K562 (cell line): ENCODE results near the gene HOXB8. TPM values are rescaled to one million over a fixed set of nuclear protein-coding genes. Genes with fewer than 3 reads are reported as not detected.
A peak's percentile ranks its signal among the peaks of the same experiment; 100 is the strongest.

Experiments used
- BHLHE40 ChIP-seq: IDR thresholded peaks from 2 replicates; pipeline ENCODE4 v1.6.1; 2011; ENCODE audit warnings: low read length, improper control_type of control experiment
- BRD4 ChIP-seq: fragments of 200-600 bp; sonication (generic); IDR thresholded peaks from 2 replicates; pipeline ENCODE4 v1.6.1; 2017; ENCODE audit warnings: inconsistent platforms
- CBX2 ChIP-seq: fragments of 200-600 bp; sonication (generic); IDR thresholded peaks from one replicate; pipeline ENCODE4 v1.6.1; 2012; ENCODE audit warnings: mild to moderate bottlenecking, low read length, inconsistent platforms; ENCODE audit not compliant: insufficient read depth, poor library complexity, severe bottlenecking
- DMBX1 ChIP-seq: fragments of 250-450 bp; sonication (Bioruptor Pico); IDR thresholded peaks from 2 replicates; pipeline ENCODE4 v1.8.0; 2022; ENCODE audit warnings: inconsistent platforms, mild to moderate bottlenecking, moderate library complexity, borderline replicate concordance
- ELF1 ChIP-seq: fragments of 200-800 bp; sonication (Bioruptor generic); IDR thresholded peaks from 2 replicates; pipeline ENCODE4 v1.6.1; 2016; ENCODE audit warnings: missing genetic modification characterization, missing compliant biosample characterization
- GTF2F1 ChIP-seq: IDR thresholded peaks from 2 replicates; pipeline ENCODE4 v1.6.1; 2011; ENCODE audit warnings: low read depth, low read length, improper control_type of control experiment
- HMG20B ChIP-seq: fragments of 250-450 bp; sonication (Bioruptor Pico); IDR thresholded peaks from 2 replicates; pipeline ENCODE4 v1.5.0; 2021; ENCODE audit warnings: mild to moderate bottlenecking
- KAT2B ChIP-seq: IDR thresholded peaks from one replicate; pipeline ENCODE4 v1.6.1; 2012; ENCODE audit warnings: low read depth, mild to moderate bottlenecking, control low read depth, inconsistent platforms, low read length, moderate library complexity
- NR2C2 ChIP-seq, 2 experiments: fragments of 200-800 bp in 1 of 2; sonication (Bioruptor generic) in 1 of 2; sonication (generic) in 1 of 2; formaldehyde crosslinking in 1 of 2; IDR thresholded peaks; 2 replicates each; pipeline versions ENCODE4 v1.6.1 to v1.8.0; 2016 to 2022; ENCODE audit warnings: mild to moderate bottlenecking in 1 of 2, missing compliant biosample characterization in 1 of 2, missing genetic modification characterization in 1 of 2, missing genetic modification reagents in 1 of 2
- NR3C1 ChIP-seq: sonication (generic); formaldehyde crosslinking; IDR thresholded peaks from 2 replicates; pipeline ENCODE4 v1.8.1; 2022; ENCODE audit warnings: missing genetic modification reagents
- POLR2H ChIP-seq: IDR thresholded peaks from 2 replicates; pipeline ENCODE4 v1.6.1; 2016; ENCODE audit warnings: missing genetic modification characterization, low read depth, mild to moderate bottlenecking, control low read depth, missing compliant biosample characterization, moderate library complexity
- SAFB ChIP-seq: fragments of 200-400 bp; formaldehyde crosslinking; IDR thresholded peaks from 2 replicates; pipeline ENCODE4 v1.6.1; 2017; ENCODE audit warnings: low read depth, low read length, borderline replicate concordance
- SRF ChIP-seq, 2 experiments: fragments of 250-450, 450-650 bp in 1 of 2; sonication (Bioruptor Pico) in 1 of 2; sonication (generic) in 1 of 2; formaldehyde crosslinking; IDR thresholded peaks; 2 replicates each; pipeline versions ENCODE4 v1.5.0 to v1.5.1; 2020 to 2022; ENCODE audit warnings: mild to moderate bottlenecking in 1 of 2, missing genetic modification reagents in 1 of 2
- UBTF ChIP-seq, 2 experiments: IDR thresholded peaks; 2 replicates each; pipeline ENCODE4 v1.6.1; 2012; ENCODE audit warnings: improper control_type of control experiment in 2 of 2, low read depth in 2 of 2, low read length in 2 of 2, borderline replicate concordance in 1 of 2
- ZNF408 ChIP-seq: fragments of 250-450 bp; sonication (Bioruptor Pico); IDR thresholded peaks from 2 replicates; pipeline ENCODE4 v1.4.0; 2020; ENCODE audit warnings: low read depth, mild to moderate bottlenecking, moderate library complexity
- polyA plus RNA-seq, 8 experiments: library from polyadenylated mRNA; depleted of rRNA in 4 of 8; stranded (reverse) in 5 of 8; unstranded in 3 of 8; fragments of >200 nt; fragmentation: Nextera tagmentation in 2 of 8; fragmentation: Illumina TruSeq in 1 of 8; extraction: Ambion mirVana in 2 of 8; extraction: Trizol in 1 of 8; gene quantifications; 2 replicates each; pipeline versions ENCODE4 v1.2.1 to v1.2.3, GENCODE V29; 2011 to 2014; ENCODE audit warnings: inconsistent platforms in 1 of 8, missing spikeins in 1 of 8
- total RNA-seq, 7 experiments: library from RNA; depleted of rRNA in 6 of 7; stranded (reverse); fragments of >200 nt in 6 of 7; fragmentation: Illumina TruSeq in 2 of 7; extraction: Trizol in 2 of 7; gene quantifications; 2 replicates each; pipeline versions ENCODE4 v1.2.1 to v1.2.3, GENCODE V29; 2011 to 2021; ENCODE audit warnings: low replicate concordance in 1 of 7
- TF ChIP-seq, protein P1 (sequence below): fragments of 450-650 bp; formaldehyde crosslinking; IDR thresholded peaks from 2 replicates; pipeline ENCODE4 v1.4.0; 2020; ENCODE audit warnings: mild to moderate bottlenecking, mixed read lengths
- TF ChIP-seq, protein P2 (sequence below): sonication (generic); formaldehyde crosslinking; IDR thresholded peaks from 2 replicates; pipeline ENCODE4 v1.8.0; 2022; ENCODE audit warnings: mild to moderate bottlenecking, missing genetic modification reagents
- TF ChIP-seq, protein P3 (sequence below): IDR thresholded peaks from 3 replicates; pipeline ENCODE4 v1.6.1; 2011; ENCODE audit warnings: borderline replicate concordance, mild to moderate bottlenecking; ENCODE audit not compliant: insufficient read length, insufficient read depth

The HOXB8 gene
- total and polyA plus RNA-seq, 9 of the 15 experiments (the other 6 are each of a cell fraction or from before 2014, with no cell fraction given) = 0.52 to 23.8 (median 3.6) TPM

DNA sequence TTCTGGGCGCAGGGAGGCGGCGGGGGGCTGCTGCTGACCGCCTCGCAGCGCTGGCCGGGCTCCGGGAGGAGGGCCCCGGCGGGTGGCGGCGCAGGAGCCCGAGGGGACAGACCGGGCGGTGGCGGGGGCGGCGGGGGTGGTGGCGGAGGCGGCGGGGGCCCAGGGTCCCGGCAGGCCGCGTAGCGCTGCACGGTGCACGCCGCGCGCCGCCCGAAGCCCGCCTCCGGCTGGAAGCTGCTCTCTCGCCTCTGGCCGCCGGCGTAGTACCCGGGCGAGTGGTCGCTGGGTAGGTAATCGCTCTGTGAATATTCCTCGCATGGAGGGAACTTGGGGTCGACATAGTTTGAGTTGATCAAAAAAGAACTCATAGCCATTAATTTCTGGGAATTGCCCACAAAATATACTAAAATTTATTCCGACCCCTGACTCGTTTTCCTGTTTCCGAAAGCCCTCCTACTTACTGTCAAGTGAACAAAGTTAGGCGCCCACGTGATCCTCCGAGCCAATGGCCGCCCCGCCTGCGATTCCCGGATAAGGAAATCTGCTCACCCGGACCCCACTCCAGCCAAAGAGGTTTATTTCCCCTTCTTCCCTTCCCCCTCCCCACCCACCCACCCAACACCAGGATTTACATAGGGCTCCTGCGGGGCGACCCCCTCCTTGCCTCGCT is 37.0 kb downstream of the HOXB8 start, which contains the start of gene HOXB4 (continued):
- TF ChIP-seq, protein P1, sequence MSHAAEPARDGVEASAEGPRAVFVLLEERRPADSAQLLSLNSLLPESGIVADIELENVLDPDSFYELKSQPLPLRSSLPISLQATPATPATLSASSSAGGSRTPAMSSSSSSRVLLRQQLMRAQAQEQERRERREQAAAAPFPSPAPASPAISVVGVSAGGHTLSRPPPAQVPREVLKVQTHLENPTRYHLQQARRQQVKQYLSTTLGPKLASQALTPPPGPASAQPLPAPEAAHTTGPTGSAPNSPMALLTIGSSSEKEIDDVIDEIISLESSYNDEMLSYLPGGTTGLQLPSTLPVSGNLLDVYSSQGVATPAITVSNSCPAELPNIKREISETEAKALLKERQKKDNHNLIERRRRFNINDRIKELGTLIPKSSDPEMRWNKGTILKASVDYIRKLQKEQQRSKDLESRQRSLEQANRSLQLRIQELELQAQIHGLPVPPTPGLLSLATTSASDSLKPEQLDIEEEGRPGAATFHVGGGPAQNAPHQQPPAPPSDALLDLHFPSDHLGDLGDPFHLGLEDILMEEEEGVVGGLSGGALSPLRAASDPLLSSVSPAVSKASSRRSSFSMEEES = peak; percentile 77
- TF ChIP-seq CBX2 (no peak), ELF1 (tag) (peak; percentile 56), BHLHE40 (0 out of 2 replicates have a peak, but pooled peaks have one; percentile 6), POLR2H (peak; percentile 59; the same call in 1 of the 2 replicates), DMBX1 (no peak), NR3C1 (CRISPR knock-in tag) (no peak), BRD4 (no peak), GTF2F1 (0 out of 2 replicates have a peak, but pooled peaks have one; percentile 20), SRF (CRISPR knock-in tag; IDR thresholded peaks at IDR 0.05) (0 out of 4 replicates have a peak, but pooled peaks of 1 of the 2 experiments have one; percentile 17), HMG20B (CRISPR knock-in tag) (no peak), NR2C2 (CRISPR knock-in tag; IDR thresholded peaks at IDR 0.05) (no peak), NR2C2 (tag; IDR thresholded peaks at IDR 0.05) (no peak), KAT2B (no peak), UBTF (IDR thresholded peaks at IDR 0.05; ENCODE audit: borderline replicate concordance in 1 of 2, low read depth in 2 of 2, low read length in 2 of 2) (peak; percentile 54 to 80; a peak in 2 of 4 replicates), SAFB (no peak), ZNF408 (no peak)
- TF ChIP-seq, protein P2, sequence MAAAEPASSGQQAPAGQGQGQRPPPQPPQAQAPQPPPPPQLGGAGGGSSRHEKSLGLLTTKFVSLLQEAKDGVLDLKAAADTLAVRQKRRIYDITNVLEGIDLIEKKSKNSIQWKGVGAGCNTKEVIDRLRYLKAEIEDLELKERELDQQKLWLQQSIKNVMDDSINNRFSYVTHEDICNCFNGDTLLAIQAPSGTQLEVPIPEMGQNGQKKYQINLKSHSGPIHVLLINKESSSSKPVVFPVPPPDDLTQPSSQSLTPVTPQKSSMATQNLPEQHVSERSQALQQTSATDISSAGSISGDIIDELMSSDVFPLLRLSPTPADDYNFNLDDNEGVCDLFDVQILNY (CRISPR knock-in tag) = no peak
- TF ChIP-seq, protein P3, sequence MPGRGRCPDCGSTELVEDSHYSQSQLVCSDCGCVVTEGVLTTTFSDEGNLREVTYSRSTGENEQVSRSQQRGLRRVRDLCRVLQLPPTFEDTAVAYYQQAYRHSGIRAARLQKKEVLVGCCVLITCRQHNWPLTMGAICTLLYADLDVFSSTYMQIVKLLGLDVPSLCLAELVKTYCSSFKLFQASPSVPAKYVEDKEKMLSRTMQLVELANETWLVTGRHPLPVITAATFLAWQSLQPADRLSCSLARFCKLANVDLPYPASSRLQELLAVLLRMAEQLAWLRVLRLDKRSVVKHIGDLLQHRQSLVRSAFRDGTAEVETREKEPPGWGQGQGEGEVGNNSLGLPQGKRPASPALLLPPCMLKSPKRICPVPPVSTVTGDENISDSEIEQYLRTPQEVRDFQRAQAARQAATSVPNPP = no peak
